ENCODE measurements around the gene ARL3. TPM values are rescaled to one million over a fixed set of nuclear protein-coding genes. Genes with fewer than 3 reads are reported as not detected.

ARL3 gene
- total RNA-seq, 2 donors from 2014 or later: 1.8 to 4.0 TPM

DNA sequence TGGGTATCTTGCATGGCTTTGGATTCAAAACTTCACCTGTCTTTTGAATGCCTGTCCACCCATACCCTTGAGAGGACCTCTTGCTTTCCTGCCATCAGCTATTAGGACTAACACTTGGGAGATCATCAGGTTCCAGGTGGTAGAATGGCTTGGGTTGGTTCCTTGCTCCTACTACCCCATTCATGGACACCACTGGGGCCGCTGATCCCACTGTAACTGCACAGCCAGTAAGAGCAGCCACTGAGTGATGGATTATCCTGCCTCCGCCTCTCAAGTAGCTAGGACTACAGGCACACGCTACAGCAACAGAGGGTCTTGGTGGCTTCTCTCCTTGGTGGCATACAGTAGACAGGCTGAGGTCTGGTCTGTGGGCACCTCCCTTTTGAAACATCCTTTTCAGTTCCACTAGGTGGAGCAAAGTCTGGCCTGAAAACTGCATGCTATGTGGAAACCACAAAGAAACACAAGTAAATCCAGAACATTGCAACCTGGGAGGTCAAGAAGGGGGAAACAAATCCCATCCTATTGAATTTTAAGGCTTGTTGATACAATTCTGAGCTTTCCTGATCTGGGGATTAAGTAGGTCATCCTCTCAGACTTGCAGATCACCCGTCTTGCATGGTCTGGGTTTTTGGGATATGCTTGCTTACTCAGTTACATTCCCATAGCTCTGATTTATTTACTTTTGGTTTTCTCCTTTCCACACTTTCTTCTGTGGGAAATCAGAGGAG lies 38.9 kb upstream of the ARL3 start:
- peak overlapping the region in 3 of 4 donors; percentile 1 to 53 (median 46) for H3K27ac ChIP-seq
- peaks cover 9% of the 10 kb centered on the region for H3K4me1 ChIP-seq
- H3K9me3 ChIP-seq: no peaks in the 10 kb centered on the region
- intact Hi-C loops (cut with DNase I): no loop called here
- WGBS, 2 donors: 86 to 97% methylated on average over 4 of the region's 4 CpGs
- DNase-seq: peak in 1 of 4 donors; percentile 49
- no peaks in the 10 kb centered on the region for H3K36me3 ChIP-seq (replicated peaks in 1 of 2; ENCODE audit: insufficient read depth in 1 of 2, low read depth in 2 of 2)
- H3K4me3 ChIP-seq: no peak overlapping the region
- no peak for TF ChIP-seq POLR2A (IDR thresholded peaks at IDR 0.05)
- peak in 6 of 7 experiments; percentile 14 to 50 (median 44) for TF ChIP-seq CTCF (IDR thresholded peaks at IDR 0.05)
- H3K27me3 ChIP-seq: no peaks in the 10 kb centered on the region
- peak; percentile 66 for ATAC-seq

- 69 to 73% methylated on average over 7 to 9 of the region's 9 CpGs for WGBS, 2 donors
- no peaks in the 10 kb centered on the region for H3K36me3 ChIP-seq (replicated peaks in 1 of 2; ENCODE audit: insufficient read depth in 1 of 2, low read depth in 2 of 2)
- H3K27ac ChIP-seq: peak overlapping the region in 3 of 4 donors; percentile 1 to 53 (median 46)
- TF ChIP-seq CTCF (IDR thresholded peaks at IDR 0.05) (no peak), POLR2A (IDR thresholded peaks at IDR 0.05) (no peak)
- H3K4me1 ChIP-seq: peaks cover 9% of the 10 kb centered on the region
- no peak for DNase-seq
- H3K4me3 ChIP-seq: no peak overlapping the region
- peak; percentile 43 for ATAC-seq
- no peaks in the 10 kb centered on the region for H3K9me3 ChIP-seq
- H3K27me3 ChIP-seq: no peaks in the 10 kb centered on the region
- intact Hi-C loops (cut with DNase I): no loop called here
Observed at GRCh38 chr10:102752266-102752930, 38.2 kb upstream of the ARL3 start.

- WGBS, 2 donors: 45 to 47% methylated on average over 4 of the region's 4 CpGs
- peaks cover 29% of the 10 kb centered on the region for H3K4me1 ChIP-seq
- DNase-seq (no peak), ATAC-seq (no peak)
- H3K27me3 ChIP-seq: no peaks in the 10 kb centered on the region
- peak overlapping the region in 1 of 4 donors; percentile 81 for H3K27ac ChIP-seq
- H3K9me3 ChIP-seq: no peaks in the 10 kb centered on the region
- no peak overlapping the region for H3K4me3 ChIP-seq
- intact Hi-C loops (cut with DNase I): no loop called here
- no peak for TF ChIP-seq POLR2A (IDR thresholded peaks at IDR 0.05)
- TF ChIP-seq CTCF (IDR thresholded peaks at IDR 0.05): no peak
- no peaks in the 10 kb centered on the region for H3K36me3 ChIP-seq (replicated peaks in 1 of 2; ENCODE audit: insufficient read depth in 1 of 2, low read depth in 2 of 2)
Observed at GRCh38 chr10:102745157-102745556, 31.0 kb upstream of the ARL3 start.

DNA sequence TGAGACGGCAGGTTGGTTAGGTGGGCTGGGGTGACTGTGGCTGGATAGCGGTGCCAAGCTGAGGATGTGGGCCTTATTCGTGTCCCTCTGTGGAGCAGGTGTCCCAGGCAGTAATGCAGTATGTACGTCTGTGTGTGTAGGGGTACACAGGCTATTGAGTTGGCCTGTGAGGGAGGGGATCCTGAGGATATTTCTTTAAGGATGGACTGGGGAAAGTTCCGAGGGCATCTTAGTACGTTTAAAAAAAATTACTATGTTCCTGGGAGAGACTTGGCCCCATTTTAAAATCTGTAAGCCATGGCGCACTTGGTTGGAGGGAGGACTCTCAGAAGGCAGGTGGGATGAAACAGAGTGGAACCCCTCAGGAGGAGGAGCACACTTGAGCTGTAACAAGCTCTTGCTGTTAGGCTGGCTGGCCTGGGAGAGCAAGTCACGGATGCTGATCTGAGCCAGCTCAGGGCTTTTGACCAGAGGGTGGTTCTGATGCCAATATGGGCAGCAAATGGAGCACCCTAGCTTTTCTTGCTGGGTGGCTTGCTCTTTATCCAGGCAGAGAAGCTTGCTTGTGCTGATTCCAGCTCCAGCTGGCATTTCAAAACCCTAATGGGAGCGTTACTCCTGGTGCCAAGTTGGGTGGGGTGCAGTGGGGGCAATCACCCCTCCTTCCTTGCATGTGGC lies 30.3 kb upstream of the ARL3 start:
- no peaks in the 10 kb centered on the region for H3K9me3 ChIP-seq
- H3K27me3 ChIP-seq: no peaks in the 10 kb centered on the region
- H3K4me3 ChIP-seq: peak overlapping the region; percentile 57 to 61
- peaks cover 29% of the 10 kb centered on the region for H3K4me1 ChIP-seq
- peak overlapping the region in 3 of 4 donors; percentile 60 to 81 (median 78) for H3K27ac ChIP-seq
- no peak for TF ChIP-seq CTCF (IDR thresholded peaks at IDR 0.05)
- no peak for TF ChIP-seq POLR2A (IDR thresholded peaks at IDR 0.05)
- no peak for ATAC-seq
- no peaks in the 10 kb centered on the region for H3K36me3 ChIP-seq (replicated peaks in 1 of 2; ENCODE audit: insufficient read depth in 1 of 2, low read depth in 2 of 2)
- WGBS, 2 donors: 4% methylated on average over 9 of the region's 9 CpGs
- intact Hi-C loops (cut with DNase I): no loop called here
- peak in 3 of 4 donors; percentile 28 to 35 (median 28) for DNase-seq

Measured in body of pancreas (tissue), 4 donors.